ENCODE measurements around the gene ZNF281.

The ZNF281 gene

DNA sequence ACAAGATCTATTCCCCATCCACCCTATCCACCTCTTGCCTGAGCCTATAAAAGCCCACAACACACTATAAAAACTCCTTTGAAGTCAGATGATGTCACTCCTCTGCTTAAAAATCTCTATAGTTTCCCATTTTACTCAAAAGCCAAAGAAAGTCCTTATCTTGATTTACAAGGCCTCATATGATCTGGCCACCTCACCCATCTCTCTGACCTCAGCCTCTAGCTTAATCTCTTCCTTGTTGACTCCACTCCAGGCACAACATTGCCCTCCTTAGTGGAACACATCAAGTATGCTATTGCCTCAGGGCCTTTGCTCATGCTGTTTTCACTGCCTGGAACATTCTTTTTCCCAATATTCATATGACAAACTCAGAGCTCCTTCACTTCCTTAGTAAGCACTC is 33.3 kb downstream of the ZNF281 start:
- no peak overlapping the region for H3K9ac ChIP-seq (ENCODE audit: low read depth in 1 of 2, low read length in 2 of 2)
- H3K27me3 ChIP-seq (ENCODE audit: control insufficient read depth in 2 of 2, insufficient read depth in 2 of 2, low read length in 2 of 2): no peaks in the 10 kb centered on the region
- H3K9me3 ChIP-seq (ENCODE audit: control insufficient read depth in 2 of 2, low read length in 2 of 2): no peaks in the 10 kb centered on the region
- no peak overlapping the region for H3K4me3 ChIP-seq (ENCODE audit: low read length in 2 of 2)
- no peak overlapping the region for H3K27ac ChIP-seq (ENCODE audit: low read depth in 2 of 2, low read length in 2 of 2)
- H3K4me1 ChIP-seq (ENCODE audit: control insufficient read depth in 2 of 2, insufficient read depth in 2 of 2, low read length in 2 of 2): no peaks in the 10 kb centered on the region
- H3K36me3 ChIP-seq (ENCODE audit: control insufficient read depth in 2 of 2, insufficient read depth in 2 of 2, low read length in 2 of 2): no peaks in the 10 kb centered on the region

DNA sequence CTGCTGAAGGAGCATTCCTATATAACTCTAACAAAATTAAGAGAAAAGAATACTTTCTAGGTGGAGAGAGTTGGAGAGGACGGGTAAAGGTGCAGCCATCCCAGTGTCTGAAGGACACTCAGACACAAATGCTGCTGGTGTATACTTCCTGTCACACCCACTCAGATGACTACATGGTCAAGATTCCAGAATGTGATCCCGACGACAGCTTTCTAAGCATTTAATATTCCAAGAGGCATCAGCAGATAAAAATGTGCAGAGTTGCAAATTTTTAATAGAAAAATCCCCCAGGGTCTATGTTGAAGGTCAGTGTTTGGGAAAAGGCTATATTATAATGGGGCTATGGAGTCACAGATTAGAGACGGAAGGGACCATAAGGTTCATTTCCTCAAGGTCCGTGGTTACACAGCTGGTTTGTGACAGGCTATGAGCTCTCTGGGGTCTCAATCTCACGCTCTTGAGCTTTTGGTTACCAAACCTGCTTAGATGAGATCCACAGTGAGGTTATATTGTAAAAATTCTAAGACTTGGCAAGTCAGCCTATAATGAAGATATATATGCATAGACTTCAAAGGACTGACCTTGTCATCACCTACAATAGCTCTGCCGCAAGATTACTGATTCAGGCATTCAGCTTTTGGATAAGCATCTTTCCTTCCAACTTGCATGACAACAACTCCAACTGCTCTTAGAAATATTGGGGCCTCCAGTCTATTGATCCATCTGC is 35.1 kb downstream of the ZNF281 start:
- no peak overlapping the region for H3K4me3 ChIP-seq (ENCODE audit: low read length in 2 of 2)
- no peaks in the 10 kb centered on the region for H3K4me1 ChIP-seq (ENCODE audit: control insufficient read depth in 2 of 2, insufficient read depth in 2 of 2, low read length in 2 of 2)
- H3K9ac ChIP-seq (ENCODE audit: low read depth in 1 of 2, low read length in 2 of 2): no peak overlapping the region
- H3K27me3 ChIP-seq (ENCODE audit: control insufficient read depth in 2 of 2, insufficient read depth in 2 of 2, low read length in 2 of 2): no peaks in the 10 kb centered on the region
- no peaks in the 10 kb centered on the region for H3K9me3 ChIP-seq (ENCODE audit: control insufficient read depth in 2 of 2, low read length in 2 of 2)
- no peak overlapping the region for H3K27ac ChIP-seq (ENCODE audit: low read depth in 2 of 2, low read length in 2 of 2)
- H3K36me3 ChIP-seq (ENCODE audit: control insufficient read depth in 2 of 2, insufficient read depth in 2 of 2, low read length in 2 of 2): no peaks in the 10 kb centered on the region

DNA sequence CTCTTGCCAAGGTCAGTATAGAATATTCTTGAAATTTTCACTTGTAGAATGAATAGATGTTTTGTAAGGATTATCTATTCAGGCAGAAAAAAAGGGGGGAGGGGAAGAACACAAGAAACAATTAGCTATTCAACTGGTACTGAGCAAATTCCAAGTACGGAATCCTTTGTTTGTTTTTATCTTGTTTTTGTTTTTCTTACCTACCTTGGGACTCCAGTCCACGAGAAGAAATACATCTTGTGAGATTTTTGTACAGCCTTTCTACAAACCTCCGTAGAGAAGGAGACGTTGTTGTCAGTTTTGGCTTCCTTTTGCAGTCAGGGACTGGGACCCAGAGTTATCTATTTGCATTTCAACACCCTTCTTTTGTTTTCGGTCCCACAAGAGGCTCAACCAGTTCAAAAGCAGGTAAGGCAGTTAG is 36.0 kb downstream of the ZNF281 start:
- H3K36me3 ChIP-seq (ENCODE audit: control insufficient read depth in 2 of 2, insufficient read depth in 2 of 2, low read length in 2 of 2): no peaks in the 10 kb centered on the region
- H3K9me3 ChIP-seq (ENCODE audit: control insufficient read depth in 2 of 2, low read length in 2 of 2): no peaks in the 10 kb centered on the region
- H3K27ac ChIP-seq (ENCODE audit: low read depth in 2 of 2, low read length in 2 of 2): no peak overlapping the region
- no peaks in the 10 kb centered on the region for H3K27me3 ChIP-seq (ENCODE audit: control insufficient read depth in 2 of 2, insufficient read depth in 2 of 2, low read length in 2 of 2)
- no peaks in the 10 kb centered on the region for H3K4me1 ChIP-seq (ENCODE audit: control insufficient read depth in 2 of 2, insufficient read depth in 2 of 2, low read length in 2 of 2)
- H3K4me3 ChIP-seq (ENCODE audit: low read length in 2 of 2): no peak overlapping the region
- no peak overlapping the region for H3K9ac ChIP-seq (ENCODE audit: low read depth in 1 of 2, low read length in 2 of 2)

DNA sequence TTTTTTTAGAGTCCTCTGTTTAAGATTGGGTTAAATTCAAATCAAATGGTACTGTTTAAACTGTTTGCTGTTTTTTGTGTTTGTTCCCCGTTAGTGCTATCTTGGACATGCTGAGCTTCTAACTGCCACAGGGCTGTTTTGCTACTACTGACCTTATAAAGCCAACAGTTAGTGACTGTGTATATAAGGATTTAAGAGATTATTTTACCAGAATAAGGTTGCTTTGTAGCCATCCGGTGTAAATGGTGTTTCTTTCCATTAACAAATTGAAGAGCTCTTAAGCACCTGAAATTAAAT is 37.0 kb downstream of the ZNF281 start:
- H3K36me3 ChIP-seq (ENCODE audit: control insufficient read depth in 2 of 2, insufficient read depth in 2 of 2, low read length in 2 of 2): no peaks in the 10 kb centered on the region
- H3K4me1 ChIP-seq (ENCODE audit: control insufficient read depth in 2 of 2, insufficient read depth in 2 of 2, low read length in 2 of 2): no peaks in the 10 kb centered on the region
- H3K27ac ChIP-seq (ENCODE audit: low read depth in 2 of 2, low read length in 2 of 2): no peak overlapping the region
- H3K4me3 ChIP-seq (ENCODE audit: low read length in 2 of 2): no peak overlapping the region
- no peaks in the 10 kb centered on the region for H3K27me3 ChIP-seq (ENCODE audit: control insufficient read depth in 2 of 2, insufficient read depth in 2 of 2, low read length in 2 of 2)
- H3K9me3 ChIP-seq (ENCODE audit: control insufficient read depth in 2 of 2, low read length in 2 of 2): no peaks in the 10 kb centered on the region
- H3K9ac ChIP-seq (ENCODE audit: low read depth in 1 of 2, low read length in 2 of 2): no peak overlapping the region

DNA sequence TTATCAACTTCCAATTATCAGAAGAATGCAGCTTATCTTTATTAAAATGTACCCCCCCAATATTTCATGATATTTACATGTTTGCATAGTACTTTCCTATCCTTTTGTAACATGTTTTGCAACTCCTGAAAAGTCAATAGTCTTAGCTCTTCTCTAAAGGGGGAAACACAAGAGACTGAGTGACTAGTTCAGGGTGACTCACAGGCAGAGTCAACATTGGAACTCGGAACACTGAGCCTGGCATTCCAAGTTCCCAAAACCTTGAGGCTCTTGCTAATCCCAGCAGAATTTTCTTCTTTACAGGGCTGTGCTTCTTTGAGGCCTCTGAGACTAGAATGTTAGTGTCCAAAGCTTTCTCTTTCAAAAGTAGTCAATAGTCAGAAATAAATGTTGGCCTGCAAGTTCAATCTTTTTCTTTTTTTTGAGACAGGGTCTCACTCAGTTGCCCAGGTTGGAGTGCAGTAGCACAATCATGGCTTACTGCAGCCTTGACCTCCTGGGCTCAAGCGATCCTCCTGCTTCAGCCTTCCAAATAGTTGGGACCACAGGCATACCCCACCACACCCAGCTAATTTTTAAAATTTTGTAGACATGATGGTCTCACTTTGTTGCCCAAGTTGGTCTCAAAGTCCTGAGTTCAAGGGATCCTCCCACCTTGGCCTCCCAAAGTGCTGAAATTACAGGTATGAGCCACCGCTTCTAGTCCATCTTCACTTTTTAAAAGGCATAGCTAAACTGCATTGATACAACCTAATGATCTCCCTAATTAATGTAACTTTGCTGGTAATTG is 37.5 kb downstream of the ZNF281 start:
- H3K4me1 ChIP-seq (ENCODE audit: control insufficient read depth in 2 of 2, insufficient read depth in 2 of 2, low read length in 2 of 2): no peaks in the 10 kb centered on the region
- H3K9ac ChIP-seq (ENCODE audit: low read depth in 1 of 2, low read length in 2 of 2): no peak overlapping the region
- H3K27me3 ChIP-seq (ENCODE audit: control insufficient read depth in 2 of 2, insufficient read depth in 2 of 2, low read length in 2 of 2): no peaks in the 10 kb centered on the region
- no peak overlapping the region for H3K4me3 ChIP-seq (ENCODE audit: low read length in 2 of 2)
- H3K9me3 ChIP-seq (ENCODE audit: control insufficient read depth in 2 of 2, low read length in 2 of 2): no peaks in the 10 kb centered on the region
- H3K27ac ChIP-seq (ENCODE audit: low read depth in 2 of 2, low read length in 2 of 2): no peak overlapping the region
- no peaks in the 10 kb centered on the region for H3K36me3 ChIP-seq (ENCODE audit: control insufficient read depth in 2 of 2, insufficient read depth in 2 of 2, low read length in 2 of 2)

DNA sequence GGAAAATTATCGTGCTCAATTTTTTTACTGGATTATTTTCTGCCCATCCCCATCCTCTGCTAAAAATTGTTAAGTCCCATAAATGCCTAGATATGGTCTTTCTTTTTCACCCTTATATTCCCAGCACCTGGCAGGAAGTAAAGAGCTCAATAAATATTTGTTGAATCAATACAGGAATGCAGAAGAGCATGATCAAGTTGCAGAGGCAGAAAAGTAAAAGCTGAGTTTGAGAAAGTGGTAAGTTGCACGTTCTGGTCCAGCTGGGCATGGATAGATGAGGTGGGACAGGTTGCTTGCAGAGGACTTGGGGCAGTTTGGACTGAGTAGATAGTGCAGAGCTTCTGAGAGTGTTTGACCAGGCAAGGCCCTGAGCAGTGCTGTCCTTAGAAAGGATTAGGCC is 40.1 kb downstream of the ZNF281 start:
- H3K9me3 ChIP-seq (ENCODE audit: control insufficient read depth in 2 of 2, low read length in 2 of 2): no peaks in the 10 kb centered on the region
- no peak overlapping the region for H3K27ac ChIP-seq (ENCODE audit: low read depth in 2 of 2, low read length in 2 of 2)
- no peaks in the 10 kb centered on the region for H3K4me1 ChIP-seq (ENCODE audit: control insufficient read depth in 2 of 2, insufficient read depth in 2 of 2, low read length in 2 of 2)
- H3K4me3 ChIP-seq (ENCODE audit: low read length in 2 of 2): no peak overlapping the region
- H3K27me3 ChIP-seq (ENCODE audit: control insufficient read depth in 2 of 2, insufficient read depth in 2 of 2, low read length in 2 of 2): no peaks in the 10 kb centered on the region
- H3K36me3 ChIP-seq (ENCODE audit: control insufficient read depth in 2 of 2, insufficient read depth in 2 of 2, low read length in 2 of 2): no peaks in the 10 kb centered on the region
- H3K9ac ChIP-seq (ENCODE audit: low read depth in 1 of 2, low read length in 2 of 2): no peak overlapping the region

DNA sequence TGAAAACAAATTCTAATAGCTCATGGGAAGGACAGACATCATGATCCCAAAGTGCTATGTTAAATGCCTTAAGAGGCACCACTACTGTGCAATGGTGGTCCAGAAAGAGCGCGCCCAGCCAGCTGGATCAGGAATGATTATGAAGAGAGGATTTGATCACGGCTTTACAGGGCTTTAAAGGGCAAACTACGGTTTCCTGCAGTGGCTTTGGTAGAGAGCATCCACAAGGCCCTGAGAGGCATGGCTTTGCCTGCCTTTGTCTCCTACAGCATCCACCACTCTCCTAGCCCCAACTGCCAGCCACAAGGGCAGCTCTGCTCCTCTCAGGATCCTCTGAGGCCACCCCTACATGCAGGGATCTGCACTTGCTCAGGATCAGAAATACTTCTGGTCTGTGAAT is 40.7 kb downstream of the ZNF281 start:
- H3K27ac ChIP-seq (ENCODE audit: low read depth in 2 of 2, low read length in 2 of 2): no peak overlapping the region
- H3K9me3 ChIP-seq (ENCODE audit: control insufficient read depth in 2 of 2, low read length in 2 of 2): no peaks in the 10 kb centered on the region
- no peak overlapping the region for H3K9ac ChIP-seq (ENCODE audit: low read depth in 1 of 2, low read length in 2 of 2)
- no peak overlapping the region for H3K4me3 ChIP-seq (ENCODE audit: low read length in 2 of 2)
- no peaks in the 10 kb centered on the region for H3K27me3 ChIP-seq (ENCODE audit: control insufficient read depth in 2 of 2, insufficient read depth in 2 of 2, low read length in 2 of 2)
- no peaks in the 10 kb centered on the region for H3K4me1 ChIP-seq (ENCODE audit: control insufficient read depth in 2 of 2, insufficient read depth in 2 of 2, low read length in 2 of 2)
- H3K36me3 ChIP-seq (ENCODE audit: control insufficient read depth in 2 of 2, insufficient read depth in 2 of 2, low read length in 2 of 2): no peaks in the 10 kb centered on the region

DNA sequence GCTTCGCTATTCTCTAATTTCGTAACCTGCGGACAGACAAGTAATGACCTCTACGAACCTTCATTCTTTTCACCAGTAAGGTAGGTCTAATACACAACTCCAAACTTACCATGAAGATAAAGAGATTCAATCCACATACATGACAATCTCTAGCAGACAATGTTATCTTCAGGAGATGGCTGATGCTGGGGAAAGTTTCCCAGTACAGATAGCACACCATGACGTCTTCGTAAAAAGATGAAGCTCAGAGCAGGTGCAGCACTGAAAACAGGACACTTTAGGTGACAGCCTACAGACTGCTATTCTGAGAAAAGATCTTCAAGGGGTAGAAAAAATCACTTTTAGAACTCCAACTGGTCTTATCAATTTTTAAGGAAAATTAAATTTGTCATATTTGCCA is 41.3 kb downstream of the ZNF281 start:
- Histone ChIP-seq H3K4me3 (ENCODE audit: low read length in 2 of 2) (no peak overlapping the region), H3K9ac (ENCODE audit: low read depth in 1 of 2, low read length in 2 of 2) (no peak overlapping the region), H3K4me1 (ENCODE audit: control insufficient read depth in 2 of 2, insufficient read depth in 2 of 2, low read length in 2 of 2) (no peaks in the 10 kb centered on the region)

DNA sequence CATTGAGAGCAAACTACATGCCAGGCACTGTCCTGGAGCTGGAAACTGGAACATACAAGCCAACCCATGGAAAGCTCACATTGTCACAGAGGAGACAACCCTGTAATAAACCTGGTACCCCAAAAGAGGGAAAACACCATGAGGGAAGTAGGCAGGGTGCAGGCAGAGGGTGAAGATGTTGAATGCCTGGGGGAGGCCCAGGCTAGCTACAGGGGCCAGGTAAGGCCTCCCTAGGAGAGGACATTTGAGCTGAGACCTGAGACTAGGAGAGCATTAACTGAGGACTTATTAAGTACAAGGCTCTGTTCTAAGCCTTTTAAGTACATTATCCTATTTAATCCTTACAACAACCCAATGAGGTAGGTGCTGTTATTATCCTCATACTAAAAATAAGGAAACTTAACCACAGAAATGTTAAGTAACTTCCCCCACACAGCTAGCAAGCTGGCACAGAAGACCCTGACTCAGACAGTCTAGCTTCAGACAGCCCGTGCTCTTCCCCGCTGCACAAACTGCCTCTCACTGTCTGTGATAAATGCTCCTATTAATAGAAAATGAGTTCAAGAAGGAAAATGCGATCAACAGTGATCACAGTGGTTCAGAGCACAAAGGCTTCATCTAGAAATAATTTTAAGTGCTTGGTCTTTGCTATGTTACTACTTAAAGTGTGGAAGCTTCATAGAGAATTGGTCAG is 41.8 kb downstream of the ZNF281 start:
- no peak overlapping the region for H3K27ac ChIP-seq (ENCODE audit: low read depth in 2 of 2, low read length in 2 of 2)
- no peaks in the 10 kb centered on the region for H3K27me3 ChIP-seq (ENCODE audit: control insufficient read depth in 2 of 2, insufficient read depth in 2 of 2, low read length in 2 of 2)
- no peaks in the 10 kb centered on the region for H3K36me3 ChIP-seq (ENCODE audit: control insufficient read depth in 2 of 2, insufficient read depth in 2 of 2, low read length in 2 of 2)
- H3K4me1 ChIP-seq (ENCODE audit: control insufficient read depth in 2 of 2, insufficient read depth in 2 of 2, low read length in 2 of 2): no peaks in the 10 kb centered on the region
- no peak overlapping the region for H3K9ac ChIP-seq (ENCODE audit: low read depth in 1 of 2, low read length in 2 of 2)
- H3K4me3 ChIP-seq (ENCODE audit: low read length in 2 of 2): no peak overlapping the region
- H3K9me3 ChIP-seq (ENCODE audit: control insufficient read depth in 2 of 2, low read length in 2 of 2): no peaks in the 10 kb centered on the region

More for the DNA sequence above, 41.3 kb downstream of the ZNF281 start:
- no peaks in the 10 kb centered on the region for H3K9me3 ChIP-seq (ENCODE audit: control insufficient read depth in 2 of 2, low read length in 2 of 2)
- H3K27me3 ChIP-seq (ENCODE audit: control insufficient read depth in 2 of 2, insufficient read depth in 2 of 2, low read length in 2 of 2): no peaks in the 10 kb centered on the region
- no peak overlapping the region for H3K27ac ChIP-seq (ENCODE audit: low read depth in 2 of 2, low read length in 2 of 2)
- no peaks in the 10 kb centered on the region for H3K36me3 ChIP-seq (ENCODE audit: control insufficient read depth in 2 of 2, insufficient read depth in 2 of 2, low read length in 2 of 2)

DNA sequence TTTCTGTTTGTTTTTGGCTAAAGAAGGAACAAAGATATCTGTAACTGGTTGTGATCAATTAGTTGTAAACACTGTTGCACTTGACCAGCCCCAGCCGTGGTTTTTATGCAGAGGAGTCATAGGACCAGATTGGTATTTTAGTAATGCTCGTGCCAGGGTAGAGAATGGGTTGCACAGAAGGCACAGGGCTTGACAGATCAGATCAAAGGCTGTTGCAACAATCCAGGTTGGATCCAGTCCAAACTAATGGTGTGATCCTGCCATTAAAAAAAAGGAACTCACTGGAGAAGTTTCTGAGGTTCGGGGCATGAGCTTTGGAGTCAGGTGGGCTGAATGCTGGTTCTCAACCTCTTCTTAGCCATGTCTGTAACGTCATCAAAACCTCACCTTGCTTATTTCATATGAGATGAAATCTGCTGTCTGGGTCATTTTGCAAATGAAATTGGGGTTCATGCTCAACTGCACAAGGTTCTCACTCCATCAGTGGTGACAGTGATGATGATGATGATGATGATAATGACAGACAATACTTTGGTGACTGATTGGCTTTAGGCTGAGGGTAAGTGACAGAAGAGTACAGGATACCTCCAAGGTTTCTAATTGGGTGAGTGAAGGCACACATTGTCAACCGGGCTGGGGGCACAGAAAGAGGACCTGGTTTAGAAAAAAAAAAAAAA is 43.1 kb downstream of the ZNF281 start:
- no peaks in the 10 kb centered on the region for H3K36me3 ChIP-seq (ENCODE audit: control insufficient read depth in 2 of 2, insufficient read depth in 2 of 2, low read length in 2 of 2)
- H3K9me3 ChIP-seq (ENCODE audit: control insufficient read depth in 2 of 2, low read length in 2 of 2): no peaks in the 10 kb centered on the region
- no peak overlapping the region for H3K4me3 ChIP-seq (ENCODE audit: low read length in 2 of 2)
- no peak overlapping the region for H3K27ac ChIP-seq (ENCODE audit: low read depth in 2 of 2, low read length in 2 of 2)
- no peaks in the 10 kb centered on the region for H3K4me1 ChIP-seq (ENCODE audit: control insufficient read depth in 2 of 2, insufficient read depth in 2 of 2, low read length in 2 of 2)
- no peaks in the 10 kb centered on the region for H3K27me3 ChIP-seq (ENCODE audit: control insufficient read depth in 2 of 2, insufficient read depth in 2 of 2, low read length in 2 of 2)
- no peak overlapping the region for H3K9ac ChIP-seq (ENCODE audit: low read depth in 1 of 2, low read length in 2 of 2)

Measured in mucosa of rectum (tissue), 2 donors.